Measurements from ENCODE around the gene NCR1. TPM values are rescaled to one million over a fixed set of nuclear protein-coding genes. Genes with fewer than 3 reads are reported as not detected.

The NCR1 gene
- polyA plus RNA-seq, 1 experiment, result not detected

GRCh38 chr19:54877471-54877870, 28.5 kb upstream of the NCR1 start:
- DNase-seq (ENCODE audit: low read depth), result no peak
- no peak for TF ChIP-seq CTCF (IDR thresholded peaks at IDR 0.05; ENCODE audit: insufficient read depth, low read depth, low read length)
- H3K36me3 ChIP-seq (ENCODE audit: control insufficient read depth, insufficient read depth, low read length), result no peaks in the 10 kb centered on the region
- no peak overlapping the region for H3K4me3 ChIP-seq (ENCODE audit: low read depth, low read length)
- CTCF ChIA-PET, result no interaction called here
- no peaks in the 10 kb centered on the region for H3K27me3 ChIP-seq (ENCODE audit: control insufficient read depth, insufficient read depth, low read length)
- POLR2A ChIA-PET, result no interaction called here

- ChIA-PET CTCF (no interaction called here), POLR2A (no interaction called here)
- TF ChIP-seq CTCF (IDR thresholded peaks at IDR 0.05; ENCODE audit: insufficient read depth, low read depth, low read length), result no peak
- Histone ChIP-seq H3K4me3 (ENCODE audit: low read depth, low read length) (no peak overlapping the region), H3K27me3 (ENCODE audit: control insufficient read depth, insufficient read depth, low read length) (no peaks in the 10 kb centered on the region), H3K36me3 (ENCODE audit: control insufficient read depth, insufficient read depth, low read length) (no peaks in the 10 kb centered on the region)
- no peak for DNase-seq (ENCODE audit: low read depth)
Observed at GRCh38 chr19:54881884-54882283, 24.1 kb upstream of the NCR1 start.

- no peak for TF ChIP-seq CTCF (IDR thresholded peaks at IDR 0.05; ENCODE audit: insufficient read depth, low read depth, low read length)
- H3K27me3 ChIP-seq (ENCODE audit: control insufficient read depth, insufficient read depth, low read length), result no peaks in the 10 kb centered on the region
- CTCF ChIA-PET, result no interaction called here
- H3K36me3 ChIP-seq (ENCODE audit: control insufficient read depth, insufficient read depth, low read length), result no peaks in the 10 kb centered on the region
- no peak for DNase-seq (ENCODE audit: low read depth)
- POLR2A ChIA-PET, result no interaction called here
- no peak overlapping the region for H3K4me3 ChIP-seq (ENCODE audit: low read depth, low read length)
Observed at GRCh38 chr19:54882758-54883157, 23.2 kb upstream of the NCR1 start.

- TF ChIP-seq CTCF (IDR thresholded peaks at IDR 0.05; ENCODE audit: insufficient read depth, low read depth, low read length), result no peak
- CTCF ChIA-PET, result no interaction called here
Observed at GRCh38 chr19:54883228-54883627, 22.7 kb upstream of the NCR1 start.

GRCh38 chr19:54888239-54888638, 17.7 kb upstream of the NCR1 start:
- CTCF ChIA-PET, result no interaction called here

More at GRCh38 chr19:54883228-54883627, 22.7 kb upstream of the NCR1 start:
- Histone ChIP-seq H3K36me3 (ENCODE audit: control insufficient read depth, insufficient read depth, low read length) (no peaks in the 10 kb centered on the region), H3K4me3 (ENCODE audit: low read depth, low read length) (no peak overlapping the region), H3K27me3 (ENCODE audit: control insufficient read depth, insufficient read depth, low read length) (no peaks in the 10 kb centered on the region)
- POLR2A ChIA-PET, result no interaction called here
- no peak for DNase-seq (ENCODE audit: low read depth)

More at GRCh38 chr19:54888239-54888638, 17.7 kb upstream of the NCR1 start:
- DNase-seq (ENCODE audit: low read depth), result no peak
- no peak overlapping the region for H3K4me3 ChIP-seq (ENCODE audit: low read depth, low read length)
- POLR2A ChIA-PET, result no interaction called here
- H3K27me3 ChIP-seq (ENCODE audit: control insufficient read depth, insufficient read depth, low read length), result no peaks in the 10 kb centered on the region
- no peaks in the 10 kb centered on the region for H3K36me3 ChIP-seq (ENCODE audit: control insufficient read depth, insufficient read depth, low read length)
- no peak for TF ChIP-seq CTCF (IDR thresholded peaks at IDR 0.05; ENCODE audit: insufficient read depth, low read depth, low read length)
